GM12878 (cell line): Measurements from ENCODE around the gene SLC25A51. TPM values are rescaled to one million over a fixed set of nuclear protein-coding genes. Genes with fewer than 3 reads are reported as not detected.

Source experiments
- ATAC-seq: fragments of 200-7000 bp; cut with Tn5 transposase; 3 replicates; pipeline ENCODE4 v1.9.1; 2020; ENCODE audit warnings: mild to moderate bottlenecking, moderate library complexity
- BruUV-seq: library from RNA; stranded (reverse); fragments of 400-500 nt; replicated peaks from 2 replicates; lab custom pipeline; 2021; lab: Mats Ljungman, UMichigan
- CTCF ChIA-PET: fragments of 300-600 bp; sonication (Branson Sonifier 250); formaldehyde crosslinking; extraction: SDS; loops from one replicate; lab custom pipeline; 2021; ENCODE audit warnings: inconsistent platforms; lab: Yijun Ruan, JAX
- POLR2A ChIA-PET: fragments of 350-600 bp; formaldehyde crosslinking; extraction: SDS; loops from one replicate; lab custom pipeline; 2021; ENCODE audit warnings: inconsistent platforms; lab: Charles Lee
- RAD21 ChIA-PET: fragments of 300-600 bp; sonication (Branson Sonifier 250); formaldehyde crosslinking; loops from one replicate; lab custom pipeline; 2023; ENCODE audit warnings: antibody characterized with exemption; ENCODE audit not compliant: unreplicated experiment; lab: Charles Lee
- SMC1A ChIA-PET: fragments of 300-600 bp; sonication (Branson Sonifier 250); formaldehyde crosslinking; loops from one replicate; lab custom pipeline; 2023; ENCODE audit not compliant: unreplicated experiment, uncharacterized antibody; lab: Charles Lee
- DNase-seq: peaks from one replicate; pipeline ENCODE4 v3.0.0-alpha.2; 2011; ENCODE audit warnings: low read depth, low spot score
- FAIRE-seq: peaks from 3 replicates; lab custom pipeline; 2011; peaks lifted over from hg19 to GRCh38; lab: Jason Lieb, UNC
- H2AFZ ChIP-seq: 2 replicates; pipeline ENCODE4 v1.6.0; 2011; ENCODE audit warnings: low read depth, low read length, control low read depth; ENCODE audit not compliant: control insufficient read depth
- H3K27ac ChIP-seq: 2 replicates; pipeline ENCODE4 v1.5.1; 2011; ENCODE audit warnings: control low read depth; ENCODE audit not compliant: control insufficient read depth, insufficient read depth
- H3K27me3 ChIP-seq, 2 experiments: replicated peaks in 1 of 2; 2 replicates each; pipeline versions ENCODE4 v1.6.0 to v1.6.1; 2011; ENCODE audit warnings: low read length in 1 of 2; ENCODE audit not compliant: control insufficient read depth in 2 of 2, insufficient read depth in 2 of 2
- H3K36me3 ChIP-seq, 2 experiments: 2 replicates each; pipeline ENCODE4 v1.5.1; 2011; ENCODE audit warnings: low read length in 1 of 2; ENCODE audit not compliant: control insufficient read depth in 2 of 2, insufficient read depth in 2 of 2
- H3K4me1 ChIP-seq: 2 replicates; pipeline ENCODE4 v1.6.1; 2011; ENCODE audit warnings: mild to moderate bottlenecking, low read length, moderate library complexity, mixed read lengths; ENCODE audit not compliant: control insufficient read depth, insufficient read depth
- H3K4me2 ChIP-seq: 2 replicates; pipeline ENCODE4 v1.6.0; 2011; ENCODE audit warnings: control low read depth; ENCODE audit not compliant: control insufficient read depth, insufficient read depth
- H3K4me3 ChIP-seq: fragments of 200-600 bp; sonication (generic); 2 replicates; pipeline ENCODE4 v1.5.1; 2016
- H3K79me2 ChIP-seq: 2 replicates; pipeline ENCODE4 v1.6.0; 2011; ENCODE audit warnings: low read length; ENCODE audit not compliant: control insufficient read depth, insufficient read depth
- H3K9ac ChIP-seq: 2 replicates; pipeline ENCODE4 v1.8.0; 2011; ENCODE audit warnings: low read length, control low read depth, mixed read lengths; ENCODE audit not compliant: control insufficient read depth, insufficient read depth
- H3K9me3 ChIP-seq: replicated peaks from 3 replicates; pipeline ENCODE4 v1.5.1; 2011; ENCODE audit warnings: mild to moderate bottlenecking, low read length; ENCODE audit not compliant: control insufficient read depth, insufficient read depth
- H4K20me1 ChIP-seq: 2 replicates; pipeline ENCODE4 v1.6.0; 2011; ENCODE audit not compliant: control insufficient read depth, insufficient read depth
- CHD4 ChIP-seq: fragments of 200-600 bp; sonication (generic); IDR thresholded peaks from 2 replicates; pipeline ENCODE4 v1.6.1; 2016; ENCODE audit warnings: mild to moderate bottlenecking
- IKZF1 ChIP-seq: fragments of 450-650 bp; conservative IDR thresholded peaks from 2 replicates; pipeline ENCODE4 v1.6.1; 2017; ENCODE audit warnings: antibody characterized with exemption, mild to moderate bottlenecking
- JUNB ChIP-seq: IDR thresholded peaks from 2 replicates; pipeline ENCODE4 v1.6.1; 2016; ENCODE audit warnings: antibody characterized with exemption, mild to moderate bottlenecking
- PML ChIP-seq: IDR thresholded peaks from 2 replicates; pipeline ENCODE4 v1.6.1; 2012; ENCODE audit warnings: low read length, inconsistent platforms
- STAT3 ChIP-seq: IDR thresholded peaks from 2 replicates; pipeline ENCODE4 v1.6.1; 2011; ENCODE audit warnings: low read depth, low read length, improper control_type of control experiment
- TARDBP ChIP-seq: IDR thresholded peaks from 2 replicates; pipeline ENCODE4 v1.6.1; 2016; ENCODE audit warnings: borderline replicate concordance
- WGBS: methylation state at CpG from one replicate; pipeline ENCODE4 v1.1.6; 2016; ENCODE audit warnings: low lambda C conversion rate; ENCODE audit not compliant: insufficient replicate concordance, insufficient coverage; ENCODE audit errors: missing lambda C conversion rate; 5-methylcytosine and 5-hydroxymethylcytosine counted together
- in situ Hi-C: fragments of 300-500 bp; cut with MboI; formaldehyde crosslinking; loops from 9 replicates; pipeline ENCODE4 v1.14.3; 2018; ENCODE audit warnings: mixed read lengths
- intact Hi-C: fragments of 100-400 bp; cut with micrococcal nuclease; formaldehyde crosslinking; loops from one replicate; pipeline ENCODE4 v1.14.2; 2022; ENCODE audit not compliant: unreplicated experiment
- polyA plus RNA-seq, 11 experiments: library from polyadenylated mRNA; depleted of rRNA in 4 of 11; unstranded in 6 of 11; stranded (reverse) in 5 of 11; fragments of >200 nt; fragmentation: Nextera tagmentation in 4 of 11; fragmentation: Illumina TruSeq in 1 of 11; extraction: Ambion mirVana in 4 of 11; extraction: Trizol in 1 of 11; gene quantifications; 1 replicate in 1 of 11; 2 replicates in 10 of 11; pipeline versions ENCODE4 v1.2.1 to v1.2.3, GENCODE V29; 2011 to 2016; ENCODE audit warnings: inconsistent platforms in 2 of 11, missing spikeins in 2 of 11, low read depth in 1 of 11
- total RNA-seq, 4 experiments: library from RNA; depleted of rRNA in 3 of 4; stranded (reverse); fragments of >200 nt in 3 of 4; fragmentation: Illumina TruSeq in 1 of 4; extraction: Trizol in 1 of 4; gene quantifications; 2 replicates each; pipeline versions ENCODE4 v1.2.1 to v1.2.3, GENCODE V29; 2013 to 2021
- TF ChIP-seq, protein P1 (sequence below): fragments of 450-650 bp; formaldehyde crosslinking; IDR thresholded peaks from 2 replicates; pipeline ENCODE4 v1.4.0; 2020; ENCODE audit warnings: mild to moderate bottlenecking, moderate library complexity
- TF ChIP-seq, protein P2 (sequence below): fragments of 450-650 bp; IDR thresholded peaks from 2 replicates; pipeline ENCODE4 v1.6.1; 2018; ENCODE audit warnings: mild to moderate bottlenecking, low read depth, moderate library complexity; ENCODE audit not compliant: partially characterized antibody
- TF ChIP-seq, protein P3 (sequence below): fragments of 450-650 bp; conservative IDR thresholded peaks from 2 replicates; pipeline ENCODE4 v1.6.1; 2017; ENCODE audit warnings: mild to moderate bottlenecking, moderate library complexity

Gene SLC25A51
- total and polyA plus RNA-seq, 10 of the 15 experiments (the other 5 are each of a cell fraction or from before 2014, with no cell fraction given), result 3.8 to 29.3 (median 13.2) TPM

DNA sequence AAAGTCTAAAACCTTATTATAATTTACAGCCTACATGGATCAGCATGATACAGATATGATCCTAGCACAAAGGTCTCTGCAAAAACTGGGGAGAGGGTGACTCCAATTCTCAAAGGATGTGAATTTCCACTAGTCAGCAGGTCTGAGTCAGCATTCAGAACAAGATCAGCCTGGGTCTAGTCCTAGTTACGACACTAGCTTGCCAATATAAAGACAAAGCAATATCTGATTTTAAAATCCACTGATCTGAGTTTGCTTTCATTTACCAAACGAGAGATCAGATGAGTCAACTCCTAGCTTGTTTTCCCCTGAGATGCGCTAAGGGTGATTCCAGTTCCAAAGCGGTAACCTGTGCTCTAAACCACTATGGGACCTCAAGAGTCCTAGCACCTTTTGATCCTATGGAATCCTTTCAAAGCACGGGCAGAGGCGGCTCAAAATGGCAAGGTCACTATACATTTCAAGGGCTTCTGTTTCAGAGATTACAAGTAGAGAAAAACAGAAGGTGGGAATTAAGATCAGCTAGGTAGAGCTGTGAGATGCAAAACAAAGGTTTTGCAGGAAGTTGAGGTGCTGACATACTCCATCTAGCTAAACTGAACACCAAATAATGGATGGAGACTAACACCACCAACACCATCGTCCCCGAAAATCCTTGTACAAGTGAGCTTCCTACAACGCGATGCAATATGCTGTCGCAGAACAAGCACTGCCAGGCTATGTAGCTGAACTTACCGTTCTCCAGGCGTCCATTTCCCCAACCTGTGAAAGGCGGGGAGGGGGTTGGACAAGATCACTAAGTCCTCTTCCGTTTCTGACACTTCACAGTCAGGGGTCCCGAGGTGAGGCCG is 906 bp downstream of the SLC25A51 start:
- no peaks in the 10 kb centered on the region for H3K27me3 ChIP-seq
- FAIRE-seq, result peak; percentile 84
- no peaks in the 10 kb centered on the region for H3K9me3 ChIP-seq
- under 1% methylated on average over 17 of the region's 17 CpGs for WGBS
- H3K79me2 ChIP-seq, result peaks cover 25% of the 10 kb centered on the region
- no TSS peak for BruUV-seq
- H2AFZ ChIP-seq, result peak overlapping the region; percentile 73
- ChIA-PET POLR2A (interaction anchor here (0.6 to 1.6 kb wide), 6 partner anchors 90 to 195 kb away, joined by 3 to 6 read pairs (median 4); partner anchors contain the start of gene EXOSC3), RAD21 (interaction anchor here (0.5 to 2.3 kb wide), 21 partner anchors 9 to 907 kb away, joined by 3 to 11 read pairs (median 4); partner anchors contain the start of gene EXOSC3), SMC1A (interaction anchor here (0.6 to 4.6 kb wide), 28 partner anchors 10 to 426 kb away, joined by 3 to 24 read pairs (median 3); partner anchors contain the start of genes EXOSC3 and TRMT10B), CTCF (interaction anchor here (0.6 to 2.6 kb wide), 29 partner anchors 9 to 498 kb away, joined by 3 to 15 read pairs (median 4); partner anchors contain the start of genes EXOSC3 and POLR1E)
- peak overlapping the region; percentile 80 for H3K9ac ChIP-seq
- TF ChIP-seq JUNB, result no peak
- no peak for TF ChIP-seq STAT3
- no peak for TF ChIP-seq PML
- TF ChIP-seq, protein P1, sequence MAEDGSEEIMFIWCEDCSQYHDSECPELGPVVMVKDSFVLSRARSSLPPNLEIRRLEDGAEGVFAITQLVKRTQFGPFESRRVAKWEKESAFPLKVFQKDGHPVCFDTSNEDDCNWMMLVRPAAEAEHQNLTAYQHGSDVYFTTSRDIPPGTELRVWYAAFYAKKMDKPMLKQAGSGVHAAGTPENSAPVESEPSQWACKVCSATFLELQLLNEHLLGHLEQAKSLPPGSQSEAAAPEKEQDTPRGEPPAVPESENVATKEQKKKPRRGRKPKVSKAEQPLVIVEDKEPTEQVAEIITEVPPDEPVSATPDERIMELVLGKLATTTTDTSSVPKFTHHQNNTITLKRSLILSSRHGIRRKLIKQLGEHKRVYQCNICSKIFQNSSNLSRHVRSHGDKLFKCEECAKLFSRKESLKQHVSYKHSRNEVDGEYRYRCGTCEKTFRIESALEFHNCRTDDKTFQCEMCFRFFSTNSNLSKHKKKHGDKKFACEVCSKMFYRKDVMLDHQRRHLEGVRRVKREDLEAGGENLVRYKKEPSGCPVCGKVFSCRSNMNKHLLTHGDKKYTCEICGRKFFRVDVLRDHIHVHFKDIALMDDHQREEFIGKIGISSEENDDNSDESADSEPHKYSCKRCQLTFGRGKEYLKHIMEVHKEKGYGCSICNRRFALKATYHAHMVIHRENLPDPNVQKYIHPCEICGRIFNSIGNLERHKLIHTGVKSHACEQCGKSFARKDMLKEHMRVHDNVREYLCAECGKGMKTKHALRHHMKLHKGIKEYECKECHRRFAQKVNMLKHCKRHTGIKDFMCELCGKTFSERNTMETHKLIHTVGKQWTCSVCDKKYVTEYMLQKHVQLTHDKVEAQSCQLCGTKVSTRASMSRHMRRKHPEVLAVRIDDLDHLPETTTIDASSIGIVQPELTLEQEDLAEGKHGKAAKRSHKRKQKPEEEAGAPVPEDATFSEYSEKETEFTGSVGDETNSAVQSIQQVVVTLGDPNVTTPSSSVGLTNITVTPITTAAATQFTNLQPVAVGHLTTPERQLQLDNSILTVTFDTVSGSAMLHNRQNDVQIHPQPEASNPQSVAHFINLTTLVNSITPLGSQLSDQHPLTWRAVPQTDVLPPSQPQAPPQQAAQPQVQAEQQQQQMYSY (CRISPR knock-in tag), result no peak
- TF ChIP-seq, protein P2, sequence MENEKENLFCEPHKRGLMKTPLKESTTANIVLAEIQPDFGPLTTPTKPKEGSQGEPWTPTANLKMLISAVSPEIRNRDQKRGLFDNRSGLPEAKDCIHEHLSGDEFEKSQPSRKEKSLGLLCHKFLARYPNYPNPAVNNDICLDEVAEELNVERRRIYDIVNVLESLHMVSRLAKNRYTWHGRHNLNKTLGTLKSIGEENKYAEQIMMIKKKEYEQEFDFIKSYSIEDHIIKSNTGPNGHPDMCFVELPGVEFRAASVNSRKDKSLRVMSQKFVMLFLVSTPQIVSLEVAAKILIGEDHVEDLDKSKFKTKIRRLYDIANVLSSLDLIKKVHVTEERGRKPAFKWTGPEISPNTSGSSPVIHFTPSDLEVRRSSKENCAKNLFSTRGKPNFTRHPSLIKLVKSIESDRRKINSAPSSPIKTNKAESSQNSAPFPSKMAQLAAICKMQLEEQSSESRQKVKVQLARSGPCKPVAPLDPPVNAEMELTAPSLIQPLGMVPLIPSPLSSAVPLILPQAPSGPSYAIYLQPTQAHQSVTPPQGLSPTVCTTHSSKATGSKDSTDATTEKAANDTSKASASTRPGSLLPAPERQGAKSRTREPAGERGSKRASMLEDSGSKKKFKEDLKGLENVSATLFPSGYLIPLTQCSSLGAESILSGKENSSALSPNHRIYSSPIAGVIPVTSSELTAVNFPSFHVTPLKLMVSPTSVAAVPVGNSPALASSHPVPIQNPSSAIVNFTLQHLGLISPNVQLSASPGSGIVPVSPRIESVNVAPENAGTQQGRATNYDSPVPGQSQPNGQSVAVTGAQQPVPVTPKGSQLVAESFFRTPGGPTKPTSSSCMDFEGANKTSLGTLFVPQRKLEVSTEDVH, result no peak
- no peak for TF ChIP-seq TARDBP
- TF ChIP-seq CHD4, result no peak
- TF ChIP-seq, protein P3, sequence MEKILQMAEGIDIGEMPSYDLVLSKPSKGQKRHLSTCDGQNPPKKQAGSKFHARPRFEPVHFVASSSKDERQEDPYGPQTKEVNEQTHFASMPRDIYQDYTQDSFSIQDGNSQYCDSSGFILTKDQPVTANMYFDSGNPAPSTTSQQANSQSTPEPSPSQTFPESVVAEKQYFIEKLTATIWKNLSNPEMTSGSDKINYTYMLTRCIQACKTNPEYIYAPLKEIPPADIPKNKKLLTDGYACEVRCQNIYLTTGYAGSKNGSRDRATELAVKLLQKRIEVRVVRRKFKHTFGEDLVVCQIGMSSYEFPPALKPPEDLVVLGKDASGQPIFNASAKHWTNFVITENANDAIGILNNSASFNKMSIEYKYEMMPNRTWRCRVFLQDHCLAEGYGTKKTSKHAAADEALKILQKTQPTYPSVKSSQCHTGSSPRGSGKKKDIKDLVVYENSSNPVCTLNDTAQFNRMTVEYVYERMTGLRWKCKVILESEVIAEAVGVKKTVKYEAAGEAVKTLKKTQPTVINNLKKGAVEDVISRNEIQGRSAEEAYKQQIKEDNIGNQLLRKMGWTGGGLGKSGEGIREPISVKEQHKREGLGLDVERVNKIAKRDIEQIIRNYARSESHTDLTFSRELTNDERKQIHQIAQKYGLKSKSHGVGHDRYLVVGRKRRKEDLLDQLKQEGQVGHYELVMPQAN, result no peak
- TF ChIP-seq IKZF1, result no peak
- no peaks in the 10 kb centered on the region; a peak in 3 of 4 replicates for H3K36me3 ChIP-seq
- H4K20me1 ChIP-seq, result no peaks in the 10 kb centered on the region
- peak; percentile 37 for ATAC-seq
- H3K27ac ChIP-seq, result peak overlapping the region; percentile 76
- DNase-seq, result no peak
- H3K4me3 ChIP-seq, result peak overlapping the region; percentile 86
- peaks cover 10% of the 10 kb centered on the region for H3K4me1 ChIP-seq
- in situ Hi-C loops, result loop anchor here (25.0 kb wide), 1 partner anchor 784 kb away; no protein-coding TSS in a partner anchor
- intact Hi-C loops, result loop anchor here (5.0 to 10.0 kb wide), 3 partner anchors 101 to 421 kb away; partner anchors contain the start of genes DCAF10 and TOMM5
- peak overlapping the region; percentile 93 for H3K4me2 ChIP-seq
